GM18519 (cell line): Measurements from ENCODE around the gene KCNC4.

Source experiments
- ATAC-seq: cut with Tn5 transposase; IDR thresholded peaks from one replicate; pipeline ENCODE4 v1.9.1; 2021; ENCODE audit warnings: mild to moderate bottlenecking, moderate library complexity; ENCODE audit not compliant: unreplicated experiment, low FRiP score

The KCNC4 gene

GRCh38 chr1:110229348-110230001 lies 19.4 kb downstream of the KCNC4 start:
- ATAC-seq: no peak

GRCh38 chr1:110230381-110231199 lies 20.5 kb downstream of the KCNC4 start:
- no peak for ATAC-seq

- no peak for ATAC-seq
These were observed 23.7 kb downstream of the KCNC4 start for GRCh38 chr1:110233861-110234260.

GRCh38 chr1:110234691-110235090 lies 24.6 kb downstream of the KCNC4 start:
- no peak for ATAC-seq

GRCh38 chr1:110235181-110235833 lies 25.2 kb downstream of the KCNC4 start:
- ATAC-seq: no peak

- no peak for ATAC-seq
These were observed 25.9 kb downstream of the KCNC4 start for GRCh38 chr1:110235834-110236682.

- no peak for ATAC-seq
These were observed 27.5 kb downstream of the KCNC4 start for GRCh38 chr1:110237386-110238152.

GRCh38 chr1:110239441-110240430 lies 29.6 kb downstream of the KCNC4 start:
- ATAC-seq: no peak

- ATAC-seq: no peak
These were observed 30.5 kb downstream of the KCNC4 start for GRCh38 chr1:110240476-110241210.

GRCh38 chr1:110241516-110241915 lies 31.4 kb downstream of the KCNC4 start:
- ATAC-seq: no peak

- ATAC-seq: no peak
These were observed 31.9 kb downstream of the KCNC4 start for GRCh38 chr1:110242062-110242461.

GRCh38 chr1:110242731-110243130 lies 32.6 kb downstream of the KCNC4 start:
- no peak for ATAC-seq

- no peak for ATAC-seq
These were observed 33.0 kb downstream of the KCNC4 start for GRCh38 chr1:110243146-110243545.

GRCh38 chr1:110243574-110243973 lies 33.5 kb downstream of the KCNC4 start:
- ATAC-seq: no peak

GRCh38 chr1:110245876-110246620 lies 35.9 kb downstream of the KCNC4 start:
- no peak for ATAC-seq

- no peak for ATAC-seq
These were observed 38.6 kb downstream of the KCNC4 start for GRCh38 chr1:110248746-110249145.

- ATAC-seq: no peak
These were observed 39.1 kb downstream of the KCNC4 start for GRCh38 chr1:110249256-110249655.
